A549 (cell line): ENCODE measurements around the gene FADS3. TPM values are rescaled to one million over a fixed set of nuclear protein-coding genes. Genes with fewer than 3 reads are reported as not detected.

Source experiments
- ATAC-seq, 2 experiments: fragments of 200-7000 bp in 1 of 2; fragments of >200 bp in 1 of 2; cut with Nextera tagmentation in 1 of 2; cut with Tn5 transposase in 1 of 2; 3 replicates each; pipeline versions ENCODE4 v1.8.0 to v1.9.1; 2018 to 2020; ENCODE audit warnings: mild to moderate bottlenecking in 1 of 2, moderate library complexity in 1 of 2
- CTCF ChIA-PET: fragments of 300-600 bp; sonication (Branson Sonifier 250); formaldehyde crosslinking; extraction: SDS; loops from one replicate; lab custom pipeline; 2021; ENCODE audit warnings: antibody characterized with exemption, inconsistent platforms; lab: Yijun Ruan, JAX
- POLR2A ChIA-PET: fragments of 350-600 bp; formaldehyde crosslinking; extraction: SDS; loops from one replicate; lab custom pipeline; 2021; ENCODE audit warnings: antibody characterized with exemption, inconsistent platforms; lab: Yijun Ruan, JAX
- DNase-seq, 2 experiments: peaks; one replicate each; pipeline versions ENCODE4 v3.0.0 to v3.0.0-alpha.2; 2011 to 2016; ENCODE audit warnings: low read depth in 1 of 2, low spot score in 1 of 2
- FAIRE-seq: peaks from 2 replicates; lab custom pipeline; 2011; peaks lifted over from hg19 to GRCh38; lab: Jason Lieb, UNC
- H3K27ac ChIP-seq, 2 experiments: fragments of >200 bp; sonication (Bioruptor Twin); formaldehyde crosslinking; 3 replicates each; pipeline ENCODE4 v1.5.1; 2016 to 2017
- H3K4me1 ChIP-seq: fragments of >200 bp; sonication (Bioruptor Twin); formaldehyde crosslinking; 3 replicates; pipeline ENCODE4 v1.6.1; 2016
- H3K4me2 ChIP-seq: fragments of >200 bp; sonication (Bioruptor Twin); formaldehyde crosslinking; 3 replicates; pipeline ENCODE4 v1.6.1; 2016
- H3K4me3 ChIP-seq: fragments of >200 bp; sonication (Bioruptor Twin); formaldehyde crosslinking; 3 replicates; pipeline ENCODE4 v1.5.1; 2016
- H3K9me3 ChIP-seq: fragments of >200 bp; sonication (Bioruptor Twin); formaldehyde crosslinking; 3 replicates; pipeline ENCODE4 v1.6.1; 2016
- ATOH8 ChIP-seq: fragments of 250-450 bp; sonication (Bioruptor Pico); IDR thresholded peaks from 2 replicates; pipeline ENCODE4 v1.5.0; 2020; ENCODE audit warnings: low read depth, mild to moderate bottlenecking, moderate library complexity
- BHLHE40 ChIP-seq: IDR thresholded peaks from 2 replicates; pipeline ENCODE4 v1.6.1; 2012; ENCODE audit warnings: low read depth, low read length, inconsistent platforms
- CEBPB ChIP-seq, 2 experiments: fragments of >200 bp in 1 of 2; sonication (Bioruptor Twin) in 1 of 2; formaldehyde crosslinking in 1 of 2; IDR thresholded peaks; 2 replicates each; pipeline ENCODE4 v1.6.1; 2012 to 2016
- CTCF ChIP-seq: fragments of >200 bp; sonication (Bioruptor Twin); formaldehyde crosslinking; IDR thresholded peaks from 3 replicates; pipeline ENCODE4 v1.5.1; 2016
- EHF ChIP-seq: fragments of 250-450 bp; sonication (Bioruptor Pico); IDR thresholded peaks from 2 replicates; pipeline ENCODE4 v1.5.0; 2020; ENCODE audit warnings: mild to moderate bottlenecking
- ESRRA ChIP-seq: fragments of 150-350 bp; IDR thresholded peaks from 2 replicates; pipeline ENCODE4 v1.6.1; 2014; ENCODE audit warnings: mild to moderate bottlenecking, low read length, borderline replicate concordance
- FOSB ChIP-seq: fragments of 250-450 bp; sonication (Bioruptor Pico); IDR thresholded peaks from 2 replicates; pipeline ENCODE4 v1.5.0; 2020; ENCODE audit warnings: mild to moderate bottlenecking, moderate library complexity
- FOXS1 ChIP-seq: fragments of 250-450 bp; sonication (Bioruptor Pico); IDR thresholded peaks from 2 replicates; pipeline ENCODE4 v1.5.0; 2020; ENCODE audit warnings: mild to moderate bottlenecking, moderate library complexity
- HOXA7 ChIP-seq: fragments of 250-450 bp; sonication (Bioruptor Pico); IDR thresholded peaks from 2 replicates; pipeline ENCODE4 v1.5.0; 2020; ENCODE audit warnings: mild to moderate bottlenecking, moderate library complexity
- JUN ChIP-seq, 2 experiments: fragments of >200 bp; sonication (Bioruptor Twin); formaldehyde crosslinking; IDR thresholded peaks; 2 replicates in 1 of 2; 3 replicates in 1 of 2; pipeline ENCODE4 v1.6.1; 2016 to 2017
- KDM1A ChIP-seq: fragments of 200-600 bp; sonication (generic); IDR thresholded peaks from 2 replicates; pipeline ENCODE4 v1.6.1; 2016; ENCODE audit warnings: low read depth, mild to moderate bottlenecking
- MAFK ChIP-seq: fragments of 450-650 bp; IDR thresholded peaks from 2 replicates; pipeline ENCODE4 v1.6.1; 2014; ENCODE audit not compliant: partially characterized antibody
- MYC ChIP-seq: IDR thresholded peaks from 2 replicates; pipeline ENCODE4 v1.6.1; 2012; ENCODE audit warnings: mild to moderate bottlenecking, inconsistent platforms, low read length, improper control_type of control experiment, borderline replicate concordance
- RAD21 ChIP-seq, 2 experiments: fragments of >200 bp in 1 of 2; sonication (Bioruptor Twin) in 1 of 2; formaldehyde crosslinking in 1 of 2; IDR thresholded peaks in 1 of 2; conservative IDR thresholded peaks in 1 of 2; 2 replicates in 1 of 2; 3 replicates in 1 of 2; pipeline ENCODE4 v1.6.1; 2012 to 2018; ENCODE audit warnings: inconsistent platforms in 1 of 2
- RCOR1 ChIP-seq: fragments of 150-350 bp; IDR thresholded peaks from 2 replicates; pipeline ENCODE4 v1.6.1; 2014; ENCODE audit warnings: antibody characterized with exemption, low read length, low read depth
- RFX5 ChIP-seq: fragments of 450-650 bp; IDR thresholded peaks from 2 replicates; pipeline ENCODE4 v1.7.1; 2014; ENCODE audit warnings: antibody characterized with exemption, mild to moderate bottlenecking, moderate library complexity
- SMC3 ChIP-seq: fragments of >200 bp; sonication (Bioruptor Twin); formaldehyde crosslinking; IDR thresholded peaks from 3 replicates; pipeline ENCODE4 v1.6.1; 2018; ENCODE audit warnings: inconsistent platforms
- TFCP2L1 ChIP-seq: fragments of 250-450 bp; sonication (Bioruptor Pico); IDR thresholded peaks from 2 replicates; pipeline ENCODE4 v1.5.0; 2021; ENCODE audit warnings: mild to moderate bottlenecking
- TP53 ChIP-seq: fragments of 250-450 bp; sonication (Bioruptor Pico); IDR thresholded peaks from 2 replicates; pipeline ENCODE4 v1.5.0; 2021; ENCODE audit warnings: mild to moderate bottlenecking, moderate library complexity
- WGBS: methylation state at CpG from one replicate; pipeline ENCODE4 v1.1.6; 2017; ENCODE audit errors: missing lambda C conversion rate; 5-methylcytosine and 5-hydroxymethylcytosine counted together
- polyA plus RNA-seq, 4 experiments: library from polyadenylated mRNA; depleted of rRNA in 3 of 4; stranded (reverse); fragments of >200 nt; fragmentation: RNase III in 1 of 4; extraction: RNeasy Plus Mini Kit Qiagen cat#74134 plus additional on column Dnase treatment in 1 of 4; gene quantifications; 2 replicates in 3 of 4; 3 replicates in 1 of 4; pipeline ENCODE4 v1.2.3, GENCODE V29; 2011 to 2017
- TF ChIP-seq, protein P1 (sequence below): IDR thresholded peaks from 2 replicates; pipeline ENCODE4 v1.6.1; 2012
- TF ChIP-seq, protein P2 (sequence below): fragments of 200-600 bp; sonication (generic); IDR thresholded peaks from 2 replicates; pipeline ENCODE4 v1.6.1; 2016; ENCODE audit warnings: antibody characterized with exemption, mild to moderate bottlenecking, moderate library complexity
- TF ChIP-seq, protein P3 (sequence below): IDR thresholded peaks from 2 replicates; pipeline ENCODE4 v1.6.1; 2012; ENCODE audit warnings: low read depth, borderline replicate concordance

The FADS3 gene
- polyA plus RNA-seq, 2 of the 4 experiments (the other 2 are of a cell fraction), result 17.5 to 36.3 TPM

DNA sequence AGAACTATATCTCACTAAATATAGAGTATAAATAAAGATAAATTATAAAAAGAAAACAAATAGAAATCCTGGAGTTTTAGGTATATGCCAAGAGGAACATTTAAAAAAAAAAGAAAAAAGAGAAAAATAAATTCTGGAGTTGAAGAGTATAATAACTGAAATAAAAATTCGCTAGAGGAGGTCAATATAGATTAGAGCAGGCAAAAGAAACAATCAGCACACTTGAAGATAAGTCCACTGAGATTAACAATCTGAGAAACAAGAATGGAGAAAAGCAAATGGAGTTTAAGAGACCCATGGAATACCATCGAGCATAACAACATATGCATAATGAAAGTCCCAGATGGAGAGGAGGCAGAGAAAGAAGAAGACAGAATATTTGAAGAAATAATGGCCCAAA, 44.5 kb upstream of the FADS3 start:
- 7% methylated on average over 2 of the region's 2 CpGs for WGBS
- H3K4me1 ChIP-seq, result no peaks in the 10 kb centered on the region
- ChIA-PET CTCF (interaction anchor here (1.3 to 6.1 kb wide), 5 partner anchors 11 to 146 kb away, joined by 3 to 54 read pairs (median 9); no protein-coding TSS in a partner anchor), POLR2A (interaction anchor here (0.7 kb wide), 1 partner anchor 20 kb away, joined by 3 read pairs; no protein-coding TSS in a partner anchor)
- ATAC-seq (no peak), DNase-seq (no peak), FAIRE-seq (no peak)
- H3K4me3 ChIP-seq, result no peak overlapping the region
- TF ChIP-seq JUN (IDR thresholded peaks at IDR 0.05) (no peak), RAD21 (conservative IDR thresholded peaks at IDR 0.05 in 1 of 2, IDR thresholded peaks at IDR 0.05 in 1 of 2) (no peak), CEBPB (IDR thresholded peaks at IDR 0.05) (no peak), ATOH8 (CRISPR knock-in tag) (no peak), MYC (no peak), CTCF (no peak), TFCP2L1 (CRISPR knock-in tag) (no peak), TP53 (CRISPR knock-in tag) (no peak), KDM1A (no peak), FOXS1 (CRISPR knock-in tag) (no peak), SMC3 (no peak)
- TF ChIP-seq, protein P1, sequence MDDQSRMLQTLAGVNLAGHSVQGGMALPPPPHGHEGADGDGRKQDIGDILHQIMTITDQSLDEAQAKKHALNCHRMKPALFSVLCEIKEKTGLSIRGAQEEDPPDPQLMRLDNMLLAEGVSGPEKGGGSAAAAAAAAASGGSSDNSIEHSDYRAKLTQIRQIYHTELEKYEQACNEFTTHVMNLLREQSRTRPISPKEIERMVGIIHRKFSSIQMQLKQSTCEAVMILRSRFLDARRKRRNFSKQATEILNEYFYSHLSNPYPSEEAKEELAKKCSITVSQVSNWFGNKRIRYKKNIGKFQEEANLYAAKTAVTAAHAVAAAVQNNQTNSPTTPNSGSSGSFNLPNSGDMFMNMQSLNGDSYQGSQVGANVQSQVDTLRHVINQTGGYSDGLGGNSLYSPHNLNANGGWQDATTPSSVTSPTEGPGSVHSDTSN, result no peak
- H3K4me2 ChIP-seq, result no peak overlapping the region
- H3K9me3 ChIP-seq, result peaks cover 45% of the 10 kb centered on the region
- H3K27ac ChIP-seq, result no peak overlapping the region

- H3K4me2 ChIP-seq, result no peak overlapping the region
- H3K4me1 ChIP-seq, result no peaks in the 10 kb centered on the region
- POLR2A ChIA-PET, result no interaction called here
- H3K9me3 ChIP-seq, result peaks cover 14% of the 10 kb centered on the region; the same call in 2 of the 3 replicates
- TF ChIP-seq FOSB (no peak), RFX5 (no peak), BHLHE40 (no peak), ATOH8 (CRISPR knock-in tag) (no peak), MAFK (no peak), RAD21 (conservative IDR thresholded peaks at IDR 0.05 in 1 of 2, IDR thresholded peaks at IDR 0.05 in 1 of 2) (no peak), KDM1A (no peak), TFCP2L1 (CRISPR knock-in tag) (no peak), HOXA7 (no peak), RCOR1 (no peak), CEBPB (IDR thresholded peaks at IDR 0.05) (no peak), CTCF (no peak), EHF (no peak), ESRRA (no peak)
- TF ChIP-seq, protein P2, sequence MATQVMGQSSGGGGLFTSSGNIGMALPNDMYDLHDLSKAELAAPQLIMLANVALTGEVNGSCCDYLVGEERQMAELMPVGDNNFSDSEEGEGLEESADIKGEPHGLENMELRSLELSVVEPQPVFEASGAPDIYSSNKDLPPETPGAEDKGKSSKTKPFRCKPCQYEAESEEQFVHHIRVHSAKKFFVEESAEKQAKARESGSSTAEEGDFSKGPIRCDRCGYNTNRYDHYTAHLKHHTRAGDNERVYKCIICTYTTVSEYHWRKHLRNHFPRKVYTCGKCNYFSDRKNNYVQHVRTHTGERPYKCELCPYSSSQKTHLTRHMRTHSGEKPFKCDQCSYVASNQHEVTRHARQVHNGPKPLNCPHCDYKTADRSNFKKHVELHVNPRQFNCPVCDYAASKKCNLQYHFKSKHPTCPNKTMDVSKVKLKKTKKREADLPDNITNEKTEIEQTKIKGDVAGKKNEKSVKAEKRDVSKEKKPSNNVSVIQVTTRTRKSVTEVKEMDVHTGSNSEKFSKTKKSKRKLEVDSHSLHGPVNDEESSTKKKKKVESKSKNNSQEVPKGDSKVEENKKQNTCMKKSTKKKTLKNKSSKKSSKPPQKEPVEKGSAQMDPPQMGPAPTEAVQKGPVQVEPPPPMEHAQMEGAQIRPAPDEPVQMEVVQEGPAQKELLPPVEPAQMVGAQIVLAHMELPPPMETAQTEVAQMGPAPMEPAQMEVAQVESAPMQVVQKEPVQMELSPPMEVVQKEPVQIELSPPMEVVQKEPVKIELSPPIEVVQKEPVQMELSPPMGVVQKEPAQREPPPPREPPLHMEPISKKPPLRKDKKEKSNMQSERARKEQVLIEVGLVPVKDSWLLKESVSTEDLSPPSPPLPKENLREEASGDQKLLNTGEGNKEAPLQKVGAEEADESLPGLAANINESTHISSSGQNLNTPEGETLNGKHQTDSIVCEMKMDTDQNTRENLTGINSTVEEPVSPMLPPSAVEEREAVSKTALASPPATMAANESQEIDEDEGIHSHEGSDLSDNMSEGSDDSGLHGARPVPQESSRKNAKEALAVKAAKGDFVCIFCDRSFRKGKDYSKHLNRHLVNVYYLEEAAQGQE, result no peak
- TF ChIP-seq, protein P3, sequence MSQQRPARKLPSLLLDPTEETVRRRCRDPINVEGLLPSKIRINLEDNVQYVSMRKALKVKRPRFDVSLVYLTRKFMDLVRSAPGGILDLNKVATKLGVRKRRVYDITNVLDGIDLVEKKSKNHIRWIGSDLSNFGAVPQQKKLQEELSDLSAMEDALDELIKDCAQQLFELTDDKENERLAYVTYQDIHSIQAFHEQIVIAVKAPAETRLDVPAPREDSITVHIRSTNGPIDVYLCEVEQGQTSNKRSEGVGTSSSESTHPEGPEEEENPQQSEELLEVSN, result no peak
- DNase-seq, result no peak
- H3K4me3 ChIP-seq, result no peak overlapping the region
- no peak overlapping the region for H3K27ac ChIP-seq
- FAIRE-seq, result no peak
- CTCF ChIA-PET, result interaction anchor here (0.6 to 5.4 kb wide), 8 partner anchors 16 to 179 kb away, joined by 3 to 50 read pairs (median 4); no protein-coding TSS in a partner anchor
- ATAC-seq, result no peak
- 90% methylated on average over 3 of the region's 3 CpGs for WGBS
Measured at GRCh38 chr11:61930933-61931332, 39.6 kb upstream of the FADS3 start.
